Measurements from ENCODE around the gene PRKAB2. TPM values are rescaled to one million over a fixed set of nuclear protein-coding genes. Genes with fewer than 3 reads are reported as not detected.

Gene PRKAB2, protein sequence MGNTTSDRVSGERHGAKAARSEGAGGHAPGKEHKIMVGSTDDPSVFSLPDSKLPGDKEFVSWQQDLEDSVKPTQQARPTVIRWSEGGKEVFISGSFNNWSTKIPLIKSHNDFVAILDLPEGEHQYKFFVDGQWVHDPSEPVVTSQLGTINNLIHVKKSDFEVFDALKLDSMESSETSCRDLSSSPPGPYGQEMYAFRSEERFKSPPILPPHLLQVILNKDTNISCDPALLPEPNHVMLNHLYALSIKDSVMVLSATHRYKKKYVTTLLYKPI
- 10 to 100 TPM; 13.4 to 22.6 TPM for total RNA-seq

DNA sequence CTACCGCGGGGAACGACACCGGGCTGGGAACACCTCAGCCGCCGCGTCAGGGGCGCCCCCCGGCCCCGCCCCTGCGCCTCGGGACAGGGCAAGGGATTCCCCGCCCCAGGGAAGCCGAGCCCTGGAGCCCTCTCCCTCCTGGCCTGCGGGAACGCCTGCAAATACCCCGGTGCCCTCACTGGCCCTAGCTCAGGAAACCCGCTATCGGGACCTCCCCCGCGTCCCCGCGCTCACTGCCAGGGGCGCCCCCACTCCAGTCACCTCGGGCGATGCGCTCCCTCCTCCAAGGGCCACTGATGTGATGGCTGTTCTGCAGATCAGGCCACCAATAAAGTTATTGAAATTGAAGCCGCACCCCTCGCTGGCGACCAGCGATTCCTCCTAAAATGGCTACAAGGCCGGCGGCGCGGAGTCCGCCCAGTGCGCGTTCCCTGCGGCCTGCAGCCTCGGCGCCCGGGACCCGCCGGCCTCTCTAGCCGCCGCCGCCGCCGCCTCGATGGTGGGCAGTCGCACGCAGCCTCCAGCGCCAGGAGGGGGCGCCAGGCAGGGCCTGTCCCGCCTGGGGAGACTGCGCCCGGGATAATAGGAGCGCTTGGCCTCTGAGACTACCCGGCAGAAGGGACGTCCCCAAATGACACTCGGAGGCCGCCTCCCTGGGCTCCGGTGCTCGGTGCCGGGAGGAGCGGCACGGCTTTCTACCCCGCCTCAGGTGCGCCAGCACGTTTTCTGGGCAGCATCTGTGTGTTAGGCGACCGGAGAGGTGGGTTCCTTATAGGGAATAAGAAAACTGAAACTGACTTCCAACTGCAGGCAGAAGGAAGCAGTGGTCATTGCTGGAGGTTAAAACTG is at the start of gene PRKAB2:
Gene PRKAB2 (minus strand): TSS at position 303 of the 849 bp plus-strand sequence. CDS start 326 bp downstream, outside the sequence.
- H3K27me3 ChIP-seq: no peaks in the 10 kb centered on the region
- peak within 1 kb of the TSS; percentile 96 to 97 for H3K27ac ChIP-seq
- H3K9me3 ChIP-seq: no peaks in the 10 kb centered on the region
- peaks cover 0 to 38% of the 10 kb centered on the region in 2 donors for H3K4me1 ChIP-seq
- peak within 1 kb of the TSS; percentile 90 to 94 for H3K4me3 ChIP-seq
- TF ChIP-seq, protein P1, sequence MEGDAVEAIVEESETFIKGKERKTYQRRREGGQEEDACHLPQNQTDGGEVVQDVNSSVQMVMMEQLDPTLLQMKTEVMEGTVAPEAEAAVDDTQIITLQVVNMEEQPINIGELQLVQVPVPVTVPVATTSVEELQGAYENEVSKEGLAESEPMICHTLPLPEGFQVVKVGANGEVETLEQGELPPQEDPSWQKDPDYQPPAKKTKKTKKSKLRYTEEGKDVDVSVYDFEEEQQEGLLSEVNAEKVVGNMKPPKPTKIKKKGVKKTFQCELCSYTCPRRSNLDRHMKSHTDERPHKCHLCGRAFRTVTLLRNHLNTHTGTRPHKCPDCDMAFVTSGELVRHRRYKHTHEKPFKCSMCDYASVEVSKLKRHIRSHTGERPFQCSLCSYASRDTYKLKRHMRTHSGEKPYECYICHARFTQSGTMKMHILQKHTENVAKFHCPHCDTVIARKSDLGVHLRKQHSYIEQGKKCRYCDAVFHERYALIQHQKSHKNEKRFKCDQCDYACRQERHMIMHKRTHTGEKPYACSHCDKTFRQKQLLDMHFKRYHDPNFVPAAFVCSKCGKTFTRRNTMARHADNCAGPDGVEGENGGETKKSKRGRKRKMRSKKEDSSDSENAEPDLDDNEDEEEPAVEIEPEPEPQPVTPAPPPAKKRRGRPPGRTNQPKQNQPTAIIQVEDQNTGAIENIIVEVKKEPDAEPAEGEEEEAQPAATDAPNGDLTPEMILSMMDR (IDR thresholded peaks at IDR 0.05): peak; percentile 90 to 95
- H3K36me3 ChIP-seq: no peaks in the 10 kb centered on the region
- peak; percentile 95 for DNase-seq (ENCODE audit: low spot score)

DNA sequence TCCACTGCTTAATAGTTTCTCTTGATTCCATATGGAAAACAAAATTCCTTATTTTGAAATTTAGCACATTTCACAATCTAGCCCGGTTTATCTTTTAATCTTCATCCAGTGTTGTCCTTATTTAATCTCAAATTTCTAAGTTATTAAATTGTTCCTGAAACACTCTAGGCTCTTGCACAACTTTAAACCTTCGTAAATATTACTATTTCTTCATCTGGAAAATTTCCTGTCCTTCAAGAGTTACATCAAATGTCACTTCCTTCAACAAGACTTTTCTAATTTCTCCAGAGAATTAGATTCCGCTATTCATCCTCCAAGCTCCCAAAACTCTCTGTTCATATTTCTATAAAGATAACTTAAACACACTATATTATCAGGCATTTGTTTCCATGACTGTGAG is 46.3 kb upstream of the PRKAB2 start:
- Histone ChIP-seq H3K9me3 (no peaks in the 10 kb centered on the region), H3K36me3 (no peaks in the 10 kb centered on the region), H3K4me3 (no peak overlapping the region), H3K4me1 (peaks cover 0 to 6% of the 10 kb centered on the region in 2 donors), H3K27me3 (no peaks in the 10 kb centered on the region), H3K27ac (no peak overlapping the region)
- DNase-seq (ENCODE audit: low spot score): no peak
- TF ChIP-seq, protein P1 (IDR thresholded peaks at IDR 0.05): no peak

DNA sequence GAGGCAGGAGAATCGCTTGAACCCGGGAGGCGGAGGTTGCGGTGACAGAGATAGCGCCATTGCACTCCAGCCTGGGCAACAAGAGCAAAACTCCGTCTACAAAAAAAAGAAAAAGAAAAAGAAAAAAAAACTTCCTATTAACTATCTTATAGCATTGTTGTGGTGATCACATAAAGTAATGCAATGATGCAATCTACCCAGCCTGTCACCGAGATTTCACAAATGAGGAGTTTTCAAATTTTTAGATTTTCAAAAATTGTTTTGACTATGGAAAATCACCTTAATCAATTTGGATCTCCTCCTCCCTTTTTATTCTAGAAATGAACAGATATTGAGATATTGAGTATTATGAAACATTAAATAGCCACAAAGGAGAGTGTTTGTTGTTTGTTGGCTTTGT is 44.9 kb upstream of the PRKAB2 start:
- DNase-seq (ENCODE audit: low spot score): no peak
- no peaks in the 10 kb centered on the region for H3K27me3 ChIP-seq
- peaks cover 0 to 6% of the 10 kb centered on the region in 2 donors for H3K4me1 ChIP-seq
- H3K4me3 ChIP-seq: no peak overlapping the region
- H3K27ac ChIP-seq: no peak overlapping the region
- H3K36me3 ChIP-seq: no peaks in the 10 kb centered on the region
- TF ChIP-seq, protein P1 (IDR thresholded peaks at IDR 0.05): no peak
- no peaks in the 10 kb centered on the region for H3K9me3 ChIP-seq

DNA sequence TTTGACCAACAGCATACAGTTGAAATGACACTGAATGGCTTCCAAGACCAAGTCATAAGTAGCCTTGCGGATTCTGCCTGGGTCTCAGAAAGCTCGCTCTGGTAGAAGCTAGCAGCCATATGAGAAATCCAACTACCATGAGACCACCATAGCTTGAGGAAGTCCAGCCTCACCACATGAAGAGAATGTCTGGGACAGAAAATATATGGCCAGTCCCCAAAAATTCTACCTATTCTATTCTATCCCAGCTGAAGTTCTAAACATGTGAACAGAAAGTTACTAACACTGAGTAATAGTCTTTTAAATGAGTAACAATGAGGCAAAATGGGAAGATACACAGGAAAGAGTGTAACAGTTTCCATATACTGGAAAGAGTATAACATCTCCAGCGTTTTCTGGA is 43.9 kb upstream of the PRKAB2 start:
- no peaks in the 10 kb centered on the region for H3K27me3 ChIP-seq
- H3K27ac ChIP-seq: no peak overlapping the region
- DNase-seq (ENCODE audit: low spot score): no peak
- H3K9me3 ChIP-seq: no peaks in the 10 kb centered on the region
- TF ChIP-seq, protein P1 (IDR thresholded peaks at IDR 0.05): no peak
- H3K4me3 ChIP-seq: no peak overlapping the region
- H3K4me1 ChIP-seq: peaks cover 0 to 6% of the 10 kb centered on the region in 2 donors
- no peaks in the 10 kb centered on the region for H3K36me3 ChIP-seq

DNA sequence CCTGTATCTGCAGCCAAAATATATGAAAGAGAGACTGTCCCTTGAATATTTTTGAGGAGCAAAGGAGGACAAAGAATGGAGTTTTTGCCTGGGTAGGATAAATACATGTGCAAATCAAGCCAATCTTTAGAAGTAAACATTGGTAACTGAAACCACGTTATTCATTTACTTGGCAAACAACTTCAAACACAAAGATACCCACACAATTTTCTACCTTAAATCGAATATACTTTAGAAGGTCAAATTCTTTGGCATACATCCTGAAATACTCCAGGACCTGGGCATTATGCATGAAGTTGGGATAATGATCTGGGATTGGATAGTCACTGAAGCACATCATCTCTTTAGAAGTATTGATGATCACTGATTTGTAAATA is 43.3 kb upstream of the PRKAB2 start:
- Histone ChIP-seq H3K27ac (no peak overlapping the region), H3K4me3 (no peak overlapping the region), H3K27me3 (no peaks in the 10 kb centered on the region), H3K4me1 (peaks cover 0 to 6% of the 10 kb centered on the region in 2 donors), H3K36me3 (no peaks in the 10 kb centered on the region), H3K9me3 (no peaks in the 10 kb centered on the region)
- TF ChIP-seq, protein P1 (IDR thresholded peaks at IDR 0.05): no peak
- no peak for DNase-seq (ENCODE audit: low spot score)

Measured in right atrium auricular region (tissue), 2 donors.